Natural killer cell (primary cell): ENCODE results near the gene PCBP4. TPM values are rescaled to one million over a fixed set of nuclear protein-coding genes. Genes with fewer than 3 reads are reported as not detected.
A peak's percentile ranks its signal among the peaks of the same experiment; 100 is the strongest.

Source experiments
- ATAC-seq, 3 donors: fragments of 150-1000 bp in 2 of 3; fragments of 200-7000 bp in 1 of 3; cut with Tn5 transposase; 1 replicate in 1 of 3; 2 replicates in 2 of 3; pipeline ENCODE4 v1.10.0; 2021; ENCODE audit warnings: mild to moderate bottlenecking in 2 of 3, moderate library complexity in 2 of 3
- DNase-seq, 2 donors: peaks; one replicate each; pipeline versions ENCODE4 v3.0.0 to v3.0.0-alpha.2; 2013 to 2021; ENCODE audit warnings: mixed read lengths in 1 of 2
- H3K27ac ChIP-seq: one replicate; pipeline ENCODE4 v1.5.1; 2013; ENCODE audit warnings: mild to moderate bottlenecking, low read length
- H3K27me3 ChIP-seq: one replicate; pipeline ENCODE4 v1.6.1; 2013; ENCODE audit warnings: low read length; ENCODE audit not compliant: control insufficient read depth, insufficient read depth
- H3K36me3 ChIP-seq: one replicate; pipeline ENCODE4 v1.6.1; 2013; ENCODE audit warnings: low read length; ENCODE audit not compliant: control insufficient read depth, insufficient read depth
- H3K4me1 ChIP-seq: one replicate; pipeline ENCODE4 v1.6.1; 2013; ENCODE audit warnings: low read length; ENCODE audit not compliant: control insufficient read depth, insufficient read depth
- H3K4me3 ChIP-seq: one replicate; pipeline ENCODE4 v1.5.1; 2013; ENCODE audit warnings: low read length
- H3K9me3 ChIP-seq: one replicate; pipeline ENCODE4 v1.6.1; 2013; ENCODE audit warnings: low read length; ENCODE audit not compliant: control insufficient read depth, insufficient read depth
- H3K27ac Mint-ChIP-seq, 2 donors: one replicate each; pipeline ENCODE4 v1.8.0; 2022; ENCODE audit warnings: mild to moderate bottlenecking in 2 of 2, mixed read lengths in 2 of 2, moderate library complexity in 1 of 2
- H3K27me3 Mint-ChIP-seq, 2 donors: one replicate each; pipeline ENCODE4 v1.8.0; 2022; ENCODE audit warnings: low read depth in 2 of 2, mixed read lengths in 2 of 2
- H3K36me3 Mint-ChIP-seq: one replicate; pipeline ENCODE4 v1.8.0; 2022; ENCODE audit warnings: mixed read lengths
- H3K4me1 Mint-ChIP-seq, 2 donors: one replicate each; pipeline ENCODE4 v1.8.0; 2022; ENCODE audit warnings: mixed read lengths in 2 of 2
- H3K4me3 Mint-ChIP-seq: one replicate; pipeline ENCODE4 v1.8.0; 2022; ENCODE audit warnings: mild to moderate bottlenecking, moderate library complexity, mixed read lengths
- H3K9me3 Mint-ChIP-seq, 2 donors: one replicate each; pipeline ENCODE4 v1.8.0; 2022; ENCODE audit warnings: mixed read lengths in 2 of 2
- CTCF ChIP-seq: fragments of 200-600 bp; IDR thresholded peaks from one replicate; pipeline ENCODE4 v1.8.0; 2022; ENCODE audit warnings: antibody characterized with exemption
- WGBS: methylation state at CpG from one replicate; pipeline ENCODE4 v1.1.7; 2013; ENCODE audit warnings: missing lambda C conversion rate; ENCODE audit not compliant: insufficient coverage; 5-methylcytosine and 5-hydroxymethylcytosine counted together
- intact Hi-C: fragments of 100-400 bp; cut with micrococcal nuclease; formaldehyde crosslinking; loops from one replicate; pipeline ENCODE4 v1.14.2; 2022
- total RNA-seq, 4 donors: library from RNA; stranded (reverse); fragments of 120-200 nt in 1 of 4; gene quantifications; one replicate each; pipeline versions ENCODE4 v1.2.3 to v1.2.4, GENCODE V29; 2013 to 2022

PCBP4 gene
- total RNA-seq, 3 donors from 2014 or later (not counting 1 experiment from before 2014, with no cell fraction given): 15.0 to 24.7 (median 18.4) TPM

- H3K27me3 Mint-ChIP-seq: no peaks in the 10 kb centered on the region
- H3K4me1 Mint-ChIP-seq: peaks cover 7 to 26% of the 10 kb centered on the region in 2 donors
- peaks cover 8% of the 10 kb centered on the region for H3K4me1 ChIP-seq
- intact Hi-C loops: no loop called here
- no peak overlapping the region for H3K4me3 Mint-ChIP-seq
- no peak for TF ChIP-seq CTCF
- peak overlapping the region in 1 of 2 donors; percentile 35 for H3K27ac Mint-ChIP-seq
- H3K27ac ChIP-seq: no peak overlapping the region
- H3K36me3 Mint-ChIP-seq: no peaks in the 10 kb centered on the region
- H3K4me3 ChIP-seq: no peak overlapping the region
- ATAC-seq (no peak), DNase-seq (no peak)
- H3K9me3 ChIP-seq: no peaks in the 10 kb centered on the region
- no peaks in the 10 kb centered on the region for H3K9me3 Mint-ChIP-seq
- peaks cover 58% of the 10 kb centered on the region for H3K36me3 ChIP-seq
- WGBS: 98% methylated on average over 25 of the region's 25 CpGs
- no peaks in the 10 kb centered on the region for H3K27me3 ChIP-seq
Observed at GRCh38 chr3:51935886-51936755, 31.1 kb downstream of the PCBP4 start.

GRCh38 chr3:51934991-51935885 is 32.0 kb downstream of the PCBP4 start:
- TF ChIP-seq CTCF: no peak
- Mint-ChIP-seq H3K9me3 (no peaks in the 10 kb centered on the region), H3K4me3 (no peak overlapping the region), H3K36me3 (no peaks in the 10 kb centered on the region), H3K27ac (peak overlapping the region in 1 of 2 donors; percentile 35), H3K27me3 (no peaks in the 10 kb centered on the region), H3K4me1 (peaks cover 0 to 19% of the 10 kb centered on the region in 2 donors)
- ATAC-seq (no peak), DNase-seq (no peak)
- Histone ChIP-seq H3K27ac (no peak overlapping the region), H3K27me3 (no peaks in the 10 kb centered on the region), H3K4me1 (no peaks in the 10 kb centered on the region), H3K9me3 (no peaks in the 10 kb centered on the region), H3K4me3 (no peak overlapping the region), H3K36me3 (peaks cover 58% of the 10 kb centered on the region)
- intact Hi-C loops: no loop called here
- WGBS: 97% methylated on average over 28 of the region's 28 CpGs

GRCh38 chr3:51934139-51934850 is 33.0 kb downstream of the PCBP4 start:
- Mint-ChIP-seq H3K4me3 (no peak overlapping the region), H3K9me3 (no peaks in the 10 kb centered on the region), H3K4me1 (peaks cover 0 to 9% of the 10 kb centered on the region in 2 donors), H3K36me3 (no peaks in the 10 kb centered on the region), H3K27me3 (no peaks in the 10 kb centered on the region), H3K27ac (no peak overlapping the region)
- intact Hi-C loops: no loop called here
- DNase-seq: no peak
- Histone ChIP-seq H3K27me3 (no peaks in the 10 kb centered on the region), H3K27ac (no peak overlapping the region), H3K9me3 (no peaks in the 10 kb centered on the region), H3K36me3 (peaks cover 58% of the 10 kb centered on the region), H3K4me3 (no peak overlapping the region), H3K4me1 (no peaks in the 10 kb centered on the region)
- ATAC-seq: no peak
- 97% methylated on average over 11 of the region's 11 CpGs for WGBS
- TF ChIP-seq CTCF: no peak
